ENCODE results near the gene BFSP2. TPM values are rescaled to one million over a fixed set of nuclear protein-coding genes. Genes with fewer than 3 reads are reported as not detected.

The BFSP2 gene
- total and polyA plus RNA-seq, 2 of the 13 experiments (the other 11 are each of a cell fraction or from before 2014, with no cell fraction given), result not detected

GRCh38 chr3:133429063-133429462, 29.2 kb downstream of the BFSP2 start:
- CTCF ChIA-PET (ENCODE audit: low intra/inter-chr PET ratio, low total read pairs), result no interaction called here
- no peak overlapping the region for H2AFZ ChIP-seq (ENCODE audit: low read length)
- no peaks in the 10 kb centered on the region for H4K20me1 ChIP-seq (ENCODE audit: insufficient read depth, low read length)
- FAIRE-seq, result no peak
- intact Hi-C loops (cut with micrococcal nuclease; ENCODE audit: unreplicated experiment) (no loop called here), in situ Hi-C loops (cut with HindIII; ENCODE audit: extremely low pct_ligation_motif_present, low pct_unique_long_range_greater_than_20kb) (no loop called here)
- no peak overlapping the region for H3K4me3 ChIP-seq (replicated peaks in 1 of 3; ENCODE audit: insufficient read depth in 1 of 3, low read depth in 2 of 3, low read length in 3 of 3)
- no peak for TF ChIP-seq MAZ (IDR thresholded peaks at IDR 0.05; ENCODE audit: borderline replicate concordance, low read depth, low read length)
- no peak for TF ChIP-seq MAZ (CRISPR knock-in tag; IDR thresholded peaks at IDR 0.05; ENCODE audit: low read depth)
- TF ChIP-seq KDM4B (CRISPR knock-in tag; IDR thresholded peaks at IDR 0.05), result no peak
- no peak for TF ChIP-seq KLF15 (CRISPR knock-in tag; IDR thresholded peaks at IDR 0.05; ENCODE audit: borderline replicate concordance)
- TF ChIP-seq HNF4A (CRISPR knock-in tag; IDR thresholded peaks at IDR 0.05), result peak; percentile 23; the same call in 1 of the 2 replicates
- TF ChIP-seq RARA (CRISPR knock-in tag; IDR thresholded peaks at IDR 0.05), result 0 out of 2 replicates have a peak, but pooled peaks have one; percentile 45
- TF ChIP-seq GMEB1 (CRISPR knock-in tag; IDR thresholded peaks at IDR 0.05; ENCODE audit: borderline replicate concordance), result no peak
- TF ChIP-seq ZNF770 (CRISPR knock-in tag; IDR thresholded peaks at IDR 0.05), result peak; percentile 22; the same call in 1 of the 2 replicates
- TF ChIP-seq ZNF687 (CRISPR knock-in tag; IDR thresholded peaks at IDR 0.05), result no peak
- no peak overlapping the region for H3K4me2 ChIP-seq (ENCODE audit: low read depth, low read length)
- no peak overlapping the region for H3K9ac ChIP-seq (ENCODE audit: insufficient read depth, low read depth, low read length)
- no TSS peak for BruUV-seq (replicated peaks)
- H3K36me3 ChIP-seq (replicated peaks in 1 of 2; ENCODE audit: control insufficient read depth in 1 of 2, insufficient read depth in 2 of 2, low read length in 2 of 2), result no peaks in the 10 kb centered on the region
- no peaks in the 10 kb centered on the region for H3K79me2 ChIP-seq (ENCODE audit: insufficient read depth, low read length)
- H3K4me1 ChIP-seq (ENCODE audit: insufficient read depth, low read length), result peaks cover 14% of the 10 kb centered on the region
- DNase-seq (ENCODE audit: low spot score), result no peak
- peaks cover 0 to 3% of the 10 kb centered on the region in 2 experiments; a peak in 1 of 5 replicates for H3K27me3 ChIP-seq (ENCODE audit: control insufficient read depth in 1 of 2, insufficient read depth in 2 of 2, low read length in 2 of 2)
- H3K27ac ChIP-seq (ENCODE audit: extremely low read length, insufficient read depth, low read length), result no peak overlapping the region
- POLR2A ChIA-PET, result no interaction called here
- H3K9me3 ChIP-seq (ENCODE audit: low read length), result no peaks in the 10 kb centered on the region
- no peak for ATAC-seq
